Astrocyte (in vitro differentiated cells and primary cell): ENCODE results near the gene TXLNB. TPM values are rescaled to one million over a fixed set of nuclear protein-coding genes. Genes with fewer than 3 reads are reported as not detected.

Experiments used
- DNase-seq: peaks from one replicate; pipeline ENCODE4 v3.0.0-alpha.2; 2010; ENCODE audit warnings: low read depth
- FAIRE-seq: peaks from 2 replicates; lab custom pipeline; 2011; peaks lifted over from hg19 to GRCh38; lab: Jason Lieb, UNC
- H2AFZ ChIP-seq: 2 replicates; pipeline ENCODE4 v1.6.0; 2012; ENCODE audit warnings: low read depth, low read length, inconsistent platforms
- H3K27ac ChIP-seq: 2 replicates; pipeline ENCODE4 v1.5.1; 2011; ENCODE audit warnings: low read depth, low read length, inconsistent platforms
- H3K27me3 ChIP-seq: 2 replicates; pipeline ENCODE4 v1.6.0; 2011; ENCODE audit warnings: low read length, inconsistent platforms; ENCODE audit not compliant: insufficient read depth
- H3K36me3 ChIP-seq: 2 replicates; pipeline ENCODE4 v1.5.1; 2011; ENCODE audit warnings: low read length, inconsistent platforms; ENCODE audit not compliant: insufficient read depth
- H3K4me1 ChIP-seq: 2 replicates; pipeline ENCODE4 v1.5.1; 2011; ENCODE audit warnings: low read length, inconsistent platforms; ENCODE audit not compliant: insufficient read depth
- H3K4me2 ChIP-seq: 2 replicates; pipeline ENCODE4 v1.6.0; 2012; ENCODE audit warnings: low read length, inconsistent platforms
- H3K4me3 ChIP-seq: 2 replicates; pipeline ENCODE4 v1.5.1; 2011; ENCODE audit warnings: low read depth, mild to moderate bottlenecking, low read length, inconsistent platforms; ENCODE audit not compliant: insufficient read depth
- H3K79me2 ChIP-seq: 2 replicates; pipeline ENCODE4 v1.6.0; 2012; ENCODE audit warnings: mild to moderate bottlenecking, low read length, inconsistent platforms; ENCODE audit not compliant: insufficient read depth
- H3K9ac ChIP-seq: 2 replicates; pipeline ENCODE4 v1.6.0; 2012; ENCODE audit warnings: mild to moderate bottlenecking, low read length, inconsistent platforms
- H3K9me3 ChIP-seq: 2 replicates; pipeline ENCODE4 v1.5.1; 2012; ENCODE audit warnings: low read depth, mild to moderate bottlenecking, low read length, inconsistent platforms; ENCODE audit not compliant: insufficient read depth
- H4K20me1 ChIP-seq: 2 replicates; pipeline ENCODE4 v1.6.0; 2012; ENCODE audit warnings: low read length, inconsistent platforms; ENCODE audit not compliant: insufficient read depth
- H3K27ac Mint-ChIP-seq: one replicate; pipeline ENCODE4 v1.8.0; 2021; ENCODE audit warnings: mild to moderate bottlenecking, mixed read lengths; ENCODE audit not compliant: unreplicated experiment
- H3K27me3 Mint-ChIP-seq: one replicate; pipeline ENCODE4 v1.8.0; 2021; ENCODE audit warnings: low read depth, mixed read lengths; ENCODE audit not compliant: unreplicated experiment
- H3K36me3 Mint-ChIP-seq: one replicate; pipeline ENCODE4 v1.8.0; 2021; ENCODE audit warnings: low read depth, mixed read lengths; ENCODE audit not compliant: unreplicated experiment
- H3K4me1 Mint-ChIP-seq: one replicate; pipeline ENCODE4 v1.8.0; 2021; ENCODE audit warnings: low read depth, mixed read lengths; ENCODE audit not compliant: unreplicated experiment
- H3K4me3 Mint-ChIP-seq: one replicate; pipeline ENCODE4 v1.8.0; 2021; ENCODE audit warnings: mild to moderate bottlenecking, moderate library complexity, mixed read lengths; ENCODE audit not compliant: unreplicated experiment
- H3K9me3 Mint-ChIP-seq: one replicate; pipeline ENCODE4 v1.8.0; 2021; ENCODE audit warnings: mild to moderate bottlenecking, mixed read lengths; ENCODE audit not compliant: unreplicated experiment
- EZH2 ChIP-seq: IDR thresholded peaks from 2 replicates; pipeline ENCODE4 v1.6.1; 2012; ENCODE audit warnings: mild to moderate bottlenecking, low read length, inconsistent platforms; ENCODE audit not compliant: insufficient read depth
- total RNA-seq: library from RNA; stranded (reverse); gene quantifications from 2 replicates; pipeline ENCODE4 v1.2.1, GENCODE V29; 2021
- TF ChIP-seq, protein P1 (sequence below): IDR thresholded peaks from 2 replicates; pipeline ENCODE4 v1.5.1; 2011; ENCODE audit warnings: low read depth, mild to moderate bottlenecking, inconsistent platforms, low read length, moderate library complexity; ENCODE audit not compliant: insufficient read depth

Gene TXLNB
- total RNA-seq, 1 donor from 2014 or later, result 0.57 TPM

DNA sequence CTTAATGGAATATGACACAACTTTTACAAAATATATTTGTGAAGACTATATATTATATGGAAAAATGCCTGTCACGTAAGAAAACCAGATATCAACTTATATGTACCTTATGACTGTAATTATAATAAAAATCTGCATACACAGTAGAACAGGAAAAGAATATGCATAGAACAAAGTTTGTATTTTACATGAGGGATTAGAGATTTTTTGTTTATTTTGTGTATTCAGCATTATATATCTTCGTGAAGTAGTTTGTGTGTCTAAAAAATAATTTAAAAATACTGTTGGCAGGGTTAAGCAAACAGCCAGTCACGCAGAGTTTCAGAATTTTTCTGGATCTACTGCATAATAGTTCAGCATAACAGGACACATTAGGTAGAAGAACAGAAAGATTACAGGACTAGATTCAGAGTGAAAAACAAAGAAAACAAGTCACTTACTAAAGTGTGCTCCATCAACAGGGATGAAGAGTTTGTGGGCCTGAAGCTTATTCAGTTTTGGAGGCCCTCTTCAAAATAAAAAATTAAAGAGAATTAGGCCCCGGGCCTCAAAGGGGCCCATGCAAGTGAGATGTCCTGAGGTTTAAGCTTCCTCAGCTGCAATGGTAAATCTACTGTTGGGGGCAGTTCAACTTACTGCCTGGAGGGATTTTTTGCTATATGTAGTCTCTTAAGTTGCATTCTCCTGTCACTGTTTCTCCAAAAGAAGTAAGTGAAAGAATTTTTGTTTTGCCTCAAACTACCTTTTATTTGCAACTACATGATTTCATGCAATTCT, 16.3 kb downstream of the TXLNB start:
- Mint-ChIP-seq H3K27me3 (no peaks in the 10 kb centered on the region), H3K36me3 (no peaks in the 10 kb centered on the region), H3K4me1 (peaks cover 17% of the 10 kb centered on the region), H3K27ac (no peak overlapping the region), H3K9me3 (peaks cover 1% of the 10 kb centered on the region), H3K4me3 (no peak overlapping the region)
- DNase-seq (no peak), FAIRE-seq (no peak)
- no peak overlapping the region for H3K9ac ChIP-seq
- no peak overlapping the region for H3K27ac ChIP-seq
- H3K4me2 ChIP-seq, result no peak overlapping the region
- no peaks in the 10 kb centered on the region for H4K20me1 ChIP-seq
- no peak overlapping the region for H3K4me3 ChIP-seq
- TF ChIP-seq, protein P1, sequence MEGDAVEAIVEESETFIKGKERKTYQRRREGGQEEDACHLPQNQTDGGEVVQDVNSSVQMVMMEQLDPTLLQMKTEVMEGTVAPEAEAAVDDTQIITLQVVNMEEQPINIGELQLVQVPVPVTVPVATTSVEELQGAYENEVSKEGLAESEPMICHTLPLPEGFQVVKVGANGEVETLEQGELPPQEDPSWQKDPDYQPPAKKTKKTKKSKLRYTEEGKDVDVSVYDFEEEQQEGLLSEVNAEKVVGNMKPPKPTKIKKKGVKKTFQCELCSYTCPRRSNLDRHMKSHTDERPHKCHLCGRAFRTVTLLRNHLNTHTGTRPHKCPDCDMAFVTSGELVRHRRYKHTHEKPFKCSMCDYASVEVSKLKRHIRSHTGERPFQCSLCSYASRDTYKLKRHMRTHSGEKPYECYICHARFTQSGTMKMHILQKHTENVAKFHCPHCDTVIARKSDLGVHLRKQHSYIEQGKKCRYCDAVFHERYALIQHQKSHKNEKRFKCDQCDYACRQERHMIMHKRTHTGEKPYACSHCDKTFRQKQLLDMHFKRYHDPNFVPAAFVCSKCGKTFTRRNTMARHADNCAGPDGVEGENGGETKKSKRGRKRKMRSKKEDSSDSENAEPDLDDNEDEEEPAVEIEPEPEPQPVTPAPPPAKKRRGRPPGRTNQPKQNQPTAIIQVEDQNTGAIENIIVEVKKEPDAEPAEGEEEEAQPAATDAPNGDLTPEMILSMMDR, result no peak
- TF ChIP-seq EZH2, result no peak
- no peaks in the 10 kb centered on the region for H3K27me3 ChIP-seq
- H3K36me3 ChIP-seq, result no peaks in the 10 kb centered on the region
- H2AFZ ChIP-seq, result no peak overlapping the region
- no peaks in the 10 kb centered on the region for H3K9me3 ChIP-seq
- no peaks in the 10 kb centered on the region for H3K79me2 ChIP-seq
- H3K4me1 ChIP-seq, result no peaks in the 10 kb centered on the region

DNA sequence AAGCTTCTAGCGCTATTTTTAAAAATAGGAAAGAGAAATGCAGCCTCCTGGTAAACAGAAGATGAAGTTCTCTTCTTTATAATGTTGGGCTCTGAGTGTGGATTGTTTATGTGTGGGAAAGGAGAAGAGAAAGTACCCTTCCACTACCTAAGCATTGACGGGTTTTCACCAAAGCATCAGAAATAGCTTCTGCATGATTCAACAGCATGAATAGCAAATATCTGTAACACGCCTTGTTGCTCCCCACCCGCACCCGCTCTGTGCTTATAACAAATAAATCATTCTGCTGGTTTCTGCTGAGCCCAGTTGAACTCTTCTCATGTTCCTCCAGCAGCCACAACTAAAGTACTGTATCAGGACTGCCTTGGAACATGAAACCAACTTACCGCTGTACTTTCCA, 20.7 kb downstream of the TXLNB start:
- no peak overlapping the region for H3K27ac Mint-ChIP-seq
- Histone ChIP-seq H3K4me2 (peak overlapping the region; percentile 37), H3K27me3 (no peaks in the 10 kb centered on the region), H3K36me3 (no peaks in the 10 kb centered on the region), H2AFZ (peak overlapping the region; percentile 19), H3K27ac (no peak overlapping the region), H4K20me1 (no peaks in the 10 kb centered on the region), H3K4me3 (no peak overlapping the region), H3K9me3 (no peaks in the 10 kb centered on the region), H3K4me1 (no peaks in the 10 kb centered on the region), H3K9ac (no peak overlapping the region), H3K79me2 (no peaks in the 10 kb centered on the region)
- no peak for TF ChIP-seq EZH2
- TF ChIP-seq, protein P1, result no peak
- peak; percentile 95 for DNase-seq
- peaks cover 7% of the 10 kb centered on the region for H3K4me1 Mint-ChIP-seq
- no peak for FAIRE-seq
- H3K36me3 Mint-ChIP-seq, result no peaks in the 10 kb centered on the region
- no peaks in the 10 kb centered on the region for H3K27me3 Mint-ChIP-seq
- peaks cover 1% of the 10 kb centered on the region for H3K9me3 Mint-ChIP-seq
- no peak overlapping the region for H3K4me3 Mint-ChIP-seq

DNA sequence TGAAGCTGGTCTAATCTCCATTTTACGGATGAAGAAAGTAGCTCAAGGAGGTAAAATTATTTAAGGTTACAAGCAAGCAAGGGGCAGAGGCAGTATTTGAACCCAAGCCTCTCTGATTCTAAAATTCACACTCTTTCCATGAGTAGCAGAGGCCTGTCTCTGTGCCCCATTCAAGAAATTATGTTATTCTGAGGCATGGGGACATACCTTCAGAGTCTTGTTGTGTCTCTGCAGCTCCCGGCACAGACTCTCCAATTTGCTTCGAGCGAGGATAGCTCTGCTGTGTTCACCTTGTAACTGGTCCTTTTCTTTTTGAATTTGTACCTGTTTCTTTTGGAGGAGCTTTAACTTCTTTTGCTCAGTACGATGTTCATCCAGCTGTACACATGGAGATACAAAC, 21.5 kb downstream of the TXLNB start:
- peaks cover 1% of the 10 kb centered on the region for H3K9me3 Mint-ChIP-seq
- no peaks in the 10 kb centered on the region for H4K20me1 ChIP-seq

More for the DNA sequence above, 21.5 kb downstream of the TXLNB start:
- H3K27me3 Mint-ChIP-seq, result no peaks in the 10 kb centered on the region
- no peak overlapping the region for H2AFZ ChIP-seq
- no peak for DNase-seq
- H3K4me2 ChIP-seq, result no peak overlapping the region
- no peaks in the 10 kb centered on the region for H3K79me2 ChIP-seq
- H3K27ac ChIP-seq, result no peak overlapping the region
- no peak overlapping the region for H3K4me3 Mint-ChIP-seq
- no peak for TF ChIP-seq EZH2
- TF ChIP-seq, protein P1, result no peak
- no peaks in the 10 kb centered on the region for H3K4me1 ChIP-seq
- no peak overlapping the region for H3K27ac Mint-ChIP-seq
- no peak overlapping the region for H3K4me3 ChIP-seq
- H3K9ac ChIP-seq, result no peak overlapping the region
- no peaks in the 10 kb centered on the region for H3K9me3 ChIP-seq
- no peaks in the 10 kb centered on the region for H3K36me3 Mint-ChIP-seq
- no peak for FAIRE-seq
- H3K36me3 ChIP-seq, result no peaks in the 10 kb centered on the region
- H3K27me3 ChIP-seq, result no peaks in the 10 kb centered on the region
- peaks cover 7% of the 10 kb centered on the region for H3K4me1 Mint-ChIP-seq
